Measurements from ENCODE around the gene ULK4.

ULK4 gene

GRCh38 chr3:41241161-41241560 is 720.7 kb downstream of the ULK4 start:
- in situ Hi-C loops (cut with HindIII; ENCODE audit: low sequenced_read_pairs), result no loop called here

- in situ Hi-C loops (cut with HindIII; ENCODE audit: low sequenced_read_pairs), result no loop called here
Observed at GRCh38 chr3:41239587-41239986, 722.3 kb downstream of the ULK4 start.

DNA sequence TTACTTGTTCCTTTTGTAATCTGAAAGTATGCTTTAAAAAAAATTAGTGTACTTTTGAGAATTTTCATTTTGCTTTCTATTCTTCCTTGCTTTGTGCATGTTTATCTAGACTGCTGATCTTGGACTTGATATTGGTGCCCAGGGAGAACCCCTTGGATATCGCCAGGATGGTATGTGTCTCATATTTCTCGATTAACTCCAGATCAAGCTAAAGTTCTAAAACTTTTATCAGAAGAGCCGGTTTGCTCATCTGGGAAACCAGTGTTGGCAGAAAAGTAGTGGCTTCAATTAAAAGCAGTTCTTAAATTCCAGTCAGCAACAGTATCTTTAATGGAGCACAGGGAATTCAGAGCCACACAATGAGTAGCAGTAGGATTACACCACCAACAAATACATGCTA is 724.0 kb downstream of the ULK4 start:
- in situ Hi-C loops (cut with HindIII; ENCODE audit: low sequenced_read_pairs), result no loop called here

DNA sequence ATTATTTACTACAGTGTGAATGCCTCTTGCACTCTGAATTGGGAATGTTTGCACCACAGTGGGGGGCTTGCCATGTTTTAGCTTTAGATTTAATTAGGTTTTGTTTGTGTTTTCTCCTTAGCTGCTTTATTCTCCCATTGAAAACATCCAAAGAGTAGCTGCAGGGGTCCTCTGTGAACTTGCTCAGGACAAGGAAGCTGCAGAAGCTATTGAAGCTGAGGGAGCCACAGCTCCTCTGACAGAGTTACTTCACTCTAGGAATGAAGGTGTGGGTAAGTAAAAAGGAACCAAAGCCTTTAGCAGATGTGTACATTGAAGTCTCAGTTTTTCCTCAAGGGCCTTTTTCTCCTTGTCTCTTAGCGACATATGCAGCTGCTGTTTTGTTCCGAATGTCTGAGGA is 725.7 kb downstream of the ULK4 start:
- in situ Hi-C loops (cut with HindIII; ENCODE audit: low sequenced_read_pairs), result no loop called here

- in situ Hi-C loops (cut with HindIII; ENCODE audit: low sequenced_read_pairs), result no loop called here
Observed at GRCh38 chr3:41234823-41235721, 726.8 kb downstream of the ULK4 start.

GRCh38 chr3:41224120-41224806 is 737.6 kb downstream of the ULK4 start:
- in situ Hi-C loops (cut with HindIII; ENCODE audit: low sequenced_read_pairs), result no loop called here

GRCh38 chr3:41223691-41224090 is 738.2 kb downstream of the ULK4 start:
- in situ Hi-C loops (cut with HindIII; ENCODE audit: low sequenced_read_pairs), result no loop called here

DNA sequence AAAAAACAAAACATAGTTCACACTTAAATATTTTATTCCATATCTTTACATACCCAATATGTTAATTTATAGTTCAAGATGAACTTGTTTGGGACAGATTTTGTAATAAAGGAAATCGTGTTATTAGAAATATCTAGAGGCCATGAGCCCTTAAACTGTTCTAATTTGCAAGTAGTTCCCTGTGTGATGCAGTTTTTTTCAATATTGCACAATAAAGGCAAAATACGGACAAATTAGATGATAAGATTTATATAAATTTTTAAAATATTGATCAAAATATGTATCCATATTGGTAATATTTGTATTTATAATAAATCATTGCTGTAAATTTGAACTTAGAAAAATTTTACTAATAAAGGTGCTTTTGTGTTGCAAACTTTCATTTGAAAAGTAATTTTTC is 738.8 kb downstream of the ULK4 start:
- in situ Hi-C loops (cut with HindIII; ENCODE audit: low sequenced_read_pairs), result no loop called here

- in situ Hi-C loops (cut with HindIII; ENCODE audit: low sequenced_read_pairs), result no loop called here
Observed at GRCh38 chr3:41222501-41222900, 739.4 kb downstream of the ULK4 start.

- in situ Hi-C loops (cut with HindIII; ENCODE audit: low sequenced_read_pairs), result no loop called here
Observed at GRCh38 chr3:41222012-41222411, 739.9 kb downstream of the ULK4 start.

GRCh38 chr3:41220906-41221677 is 740.8 kb downstream of the ULK4 start:
- in situ Hi-C loops (cut with HindIII; ENCODE audit: low sequenced_read_pairs), result no loop called here

DNA sequence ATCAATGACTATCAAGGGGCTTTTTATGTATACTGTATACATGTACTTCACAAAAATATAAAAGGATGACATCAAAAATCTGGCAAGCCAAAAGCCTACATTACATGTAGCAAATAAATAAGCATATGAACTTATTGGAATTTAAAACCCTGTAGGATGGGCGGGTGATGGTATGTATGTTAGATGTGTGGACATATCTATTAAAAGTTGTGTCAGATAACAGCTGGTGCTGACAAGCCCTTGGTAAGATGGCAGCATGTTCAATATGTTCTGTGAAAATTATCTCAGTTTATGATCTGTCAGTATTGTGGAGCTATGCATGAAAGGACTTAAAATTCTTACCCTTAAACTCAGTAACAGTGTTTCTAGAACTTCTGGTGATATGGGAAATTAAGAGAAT is 742.5 kb downstream of the ULK4 start:
- in situ Hi-C loops (cut with HindIII; ENCODE audit: low sequenced_read_pairs), result no loop called here

- in situ Hi-C loops (cut with HindIII; ENCODE audit: low sequenced_read_pairs), result no loop called here
Observed at GRCh38 chr3:41216993-41217392, 744.9 kb downstream of the ULK4 start.

DNA sequence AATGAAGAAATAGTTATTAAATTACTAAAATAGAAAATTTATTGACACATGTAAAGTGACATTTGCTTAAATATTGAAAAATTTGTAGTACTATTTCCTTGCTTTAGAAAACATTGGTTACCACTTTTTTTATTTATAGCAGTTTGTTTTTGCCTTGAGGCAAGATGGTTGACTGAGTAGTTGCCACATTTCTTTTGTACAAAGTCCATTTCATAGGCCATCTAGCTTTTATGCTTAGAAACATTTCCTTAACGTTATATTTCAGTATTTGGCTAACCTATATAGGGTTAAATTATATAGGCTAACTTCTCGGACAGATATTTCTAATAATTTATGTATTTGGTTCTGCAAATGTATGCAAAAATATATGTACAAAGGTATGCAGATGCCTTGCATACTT is 745.5 kb downstream of the ULK4 start:
- in situ Hi-C loops (cut with HindIII; ENCODE audit: low sequenced_read_pairs), result no loop called here

- in situ Hi-C loops (cut with HindIII; ENCODE audit: low sequenced_read_pairs), result no loop called here
Observed at GRCh38 chr3:41213588-41213987, 748.3 kb downstream of the ULK4 start.

GRCh38 chr3:41212088-41212487 is 749.8 kb downstream of the ULK4 start:
- in situ Hi-C loops (cut with HindIII; ENCODE audit: low sequenced_read_pairs), result no loop called here

- in situ Hi-C loops (cut with HindIII; ENCODE audit: low sequenced_read_pairs), result no loop called here
Observed at GRCh38 chr3:41210966-41211365, 750.9 kb downstream of the ULK4 start.

DNA sequence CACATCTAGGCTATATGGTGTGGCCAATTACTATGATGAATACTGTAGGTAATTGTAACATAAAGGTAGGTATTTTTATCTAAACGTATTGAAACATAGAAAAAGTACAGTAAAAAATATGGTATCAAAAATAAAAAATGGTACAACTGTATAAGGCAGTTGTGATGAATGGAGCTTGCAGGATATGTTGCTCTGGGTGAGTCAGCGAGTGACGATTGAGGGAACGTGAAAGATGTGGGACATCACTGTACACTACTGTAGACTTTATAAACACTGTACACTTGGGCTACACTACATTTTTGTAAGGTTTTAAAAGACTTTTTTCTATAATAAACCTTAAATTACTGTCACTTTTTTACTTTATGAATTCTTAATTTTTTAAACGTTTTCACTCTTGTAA is 752.3 kb downstream of the ULK4 start:
- in situ Hi-C loops (cut with HindIII; ENCODE audit: low sequenced_read_pairs), result no loop called here

GRCh38 chr3:41208507-41209220 is 753.2 kb downstream of the ULK4 start:
- in situ Hi-C loops (cut with HindIII; ENCODE audit: low sequenced_read_pairs), result no loop called here

GRCh38 chr3:41207355-41207754 is 754.5 kb downstream of the ULK4 start:
- in situ Hi-C loops (cut with HindIII; ENCODE audit: low sequenced_read_pairs), result no loop called here

DNA sequence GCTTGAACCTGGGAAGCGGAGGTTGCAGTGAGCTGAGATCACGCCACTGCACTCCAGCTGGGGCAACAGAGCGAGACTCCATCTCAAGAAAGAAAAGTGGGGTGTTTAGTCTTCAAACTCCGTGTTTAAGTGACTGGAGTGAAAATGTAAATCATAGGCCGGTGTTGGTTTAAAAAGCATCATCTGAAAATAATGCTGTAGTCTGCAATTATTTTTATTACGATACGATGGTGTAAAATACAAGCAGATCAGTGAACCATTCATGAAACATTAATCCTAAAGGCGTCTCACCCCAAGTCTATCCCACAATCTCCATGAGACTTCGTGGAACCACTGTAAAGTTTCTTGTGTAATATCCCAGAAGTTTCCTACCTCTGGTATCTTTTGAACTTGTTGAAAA is 756.3 kb downstream of the ULK4 start:
- in situ Hi-C loops (cut with HindIII; ENCODE audit: low sequenced_read_pairs), result no loop called here

All from DLD1 (cell line).